Neural progenitor cell (in vitro differentiated cells): ENCODE data around the gene HRG.

Source experiments
- EZH2phosphoT487 ChIP-seq: fragments of 200-600 bp; sonication (generic); IDR thresholded peaks from 2 replicates; pipeline ENCODE4 v1.6.1; 2017; ENCODE audit warnings: antibody characterized with exemption
- TF ChIP-seq, protein P1 (sequence below): fragments of 200-600 bp; sonication (generic); IDR thresholded peaks from 2 replicates; pipeline ENCODE4 v1.5.1; 2017; ENCODE audit warnings: antibody characterized with exemption, mild to moderate bottlenecking

DNA sequence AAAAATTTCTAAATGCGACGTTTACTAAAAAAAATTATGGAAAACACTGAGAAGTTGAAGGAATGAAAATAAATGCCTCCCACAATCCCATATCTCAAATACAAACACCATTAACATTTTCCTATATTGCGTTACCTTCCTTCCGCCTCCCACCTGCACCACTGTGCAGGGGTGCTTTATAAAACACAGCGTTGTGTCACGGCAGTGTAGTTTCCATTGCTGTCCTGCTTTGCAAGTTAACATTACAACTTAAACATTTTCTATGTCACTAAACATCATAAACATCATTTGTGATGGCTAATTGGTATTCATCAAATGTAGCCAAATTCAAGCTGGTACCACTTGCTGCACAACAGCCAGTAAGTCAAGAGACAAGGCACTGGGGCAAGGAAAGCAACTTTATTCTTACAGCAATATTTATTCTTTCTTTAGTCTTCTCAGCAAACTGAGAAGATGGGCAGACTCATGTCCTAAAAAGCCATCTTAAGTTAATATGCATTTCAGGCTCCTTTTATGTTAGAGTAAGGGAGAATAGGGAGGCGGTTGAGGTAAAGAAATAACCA lies 37.9 kb upstream of the HRG start:
- TF ChIP-seq, protein P1, sequence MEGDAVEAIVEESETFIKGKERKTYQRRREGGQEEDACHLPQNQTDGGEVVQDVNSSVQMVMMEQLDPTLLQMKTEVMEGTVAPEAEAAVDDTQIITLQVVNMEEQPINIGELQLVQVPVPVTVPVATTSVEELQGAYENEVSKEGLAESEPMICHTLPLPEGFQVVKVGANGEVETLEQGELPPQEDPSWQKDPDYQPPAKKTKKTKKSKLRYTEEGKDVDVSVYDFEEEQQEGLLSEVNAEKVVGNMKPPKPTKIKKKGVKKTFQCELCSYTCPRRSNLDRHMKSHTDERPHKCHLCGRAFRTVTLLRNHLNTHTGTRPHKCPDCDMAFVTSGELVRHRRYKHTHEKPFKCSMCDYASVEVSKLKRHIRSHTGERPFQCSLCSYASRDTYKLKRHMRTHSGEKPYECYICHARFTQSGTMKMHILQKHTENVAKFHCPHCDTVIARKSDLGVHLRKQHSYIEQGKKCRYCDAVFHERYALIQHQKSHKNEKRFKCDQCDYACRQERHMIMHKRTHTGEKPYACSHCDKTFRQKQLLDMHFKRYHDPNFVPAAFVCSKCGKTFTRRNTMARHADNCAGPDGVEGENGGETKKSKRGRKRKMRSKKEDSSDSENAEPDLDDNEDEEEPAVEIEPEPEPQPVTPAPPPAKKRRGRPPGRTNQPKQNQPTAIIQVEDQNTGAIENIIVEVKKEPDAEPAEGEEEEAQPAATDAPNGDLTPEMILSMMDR: no peak
- TF ChIP-seq EZH2phosphoT487: no peak
